ENCODE measurements around the gene RHOA.
A peak's percentile ranks its signal among the peaks of the same experiment; 100 is the strongest.

The RHOA gene

GRCh38 chr3:49424816-49425215, 13.0 kb upstream of the RHOA start:
- FAIRE-seq (no peak), DNase-seq (ENCODE audit: insufficient read length) (no peak)
- TF ChIP-seq TAF1 (IDR thresholded peaks at IDR 0.05; ENCODE audit: borderline replicate concordance, low read depth, low read length), result no peak
- no peak for TF ChIP-seq POLR2AphosphoS5 (IDR thresholded peaks at IDR 0.05; ENCODE audit: low read depth, low read length)
- no peak for TF ChIP-seq POLR2A (IDR thresholded peaks at IDR 0.05; ENCODE audit: low read depth, low read length)

- FAIRE-seq (no peak), DNase-seq (ENCODE audit: insufficient read length) (no peak)
- TF ChIP-seq POLR2AphosphoS5 (IDR thresholded peaks at IDR 0.05; ENCODE audit: low read depth, low read length), result no peak
- no peak for TF ChIP-seq TAF1 (IDR thresholded peaks at IDR 0.05; ENCODE audit: borderline replicate concordance, low read depth, low read length)
- no peak for TF ChIP-seq POLR2A (IDR thresholded peaks at IDR 0.05; ENCODE audit: low read depth, low read length)
These were observed 10.8 kb upstream of the RHOA start, which contains the start of gene AMT for GRCh38 chr3:49422379-49423248. Gene AMT (minus strand): TSS chr3:49422473. CDS start chr3:49422450, 23 bp downstream.

- FAIRE-seq, result peak; percentile 78
- DNase-seq (ENCODE audit: insufficient read length), result no peak
- no peak for TF ChIP-seq POLR2A (IDR thresholded peaks at IDR 0.05; ENCODE audit: low read depth, low read length)
- TF ChIP-seq POLR2AphosphoS5 (IDR thresholded peaks at IDR 0.05; ENCODE audit: low read depth, low read length), result no peak
- 0 out of 2 replicates have a peak, but pooled peaks have one; percentile 13 for TF ChIP-seq TAF1 (IDR thresholded peaks at IDR 0.05; ENCODE audit: borderline replicate concordance, low read depth, low read length)
These were observed 10.2 kb upstream of the RHOA start for GRCh38 chr3:49421890-49422378.

GRCh38 chr3:49417516-49418120, 5.8 kb upstream of the RHOA start:
- no peak for DNase-seq (ENCODE audit: insufficient read length)
- TF ChIP-seq POLR2AphosphoS5 (IDR thresholded peaks at IDR 0.05; ENCODE audit: low read depth, low read length), result no peak
- TF ChIP-seq POLR2A (IDR thresholded peaks at IDR 0.05; ENCODE audit: low read depth, low read length), result no peak
- TF ChIP-seq TAF1 (IDR thresholded peaks at IDR 0.05; ENCODE audit: borderline replicate concordance, low read depth, low read length), result no peak
- FAIRE-seq, result no peak

GRCh38 chr3:49416867-49417266, 5.1 kb upstream of the RHOA start:
- TF ChIP-seq TAF1 (IDR thresholded peaks at IDR 0.05; ENCODE audit: borderline replicate concordance, low read depth, low read length) (no peak), POLR2AphosphoS5 (IDR thresholded peaks at IDR 0.05; ENCODE audit: low read depth, low read length) (no peak), POLR2A (IDR thresholded peaks at IDR 0.05; ENCODE audit: low read depth, low read length) (no peak)
- peak; percentile 17 for FAIRE-seq
- DNase-seq (ENCODE audit: insufficient read length), result no peak

GRCh38 chr3:49415931-49416601, 4.3 kb upstream of the RHOA start:
- peak; percentile 97 for FAIRE-seq
- DNase-seq (ENCODE audit: insufficient read length), result no peak
- TF ChIP-seq POLR2AphosphoS5 (IDR thresholded peaks at IDR 0.05; ENCODE audit: low read depth, low read length) (0 out of 2 replicates have a peak, but pooled peaks have one; percentile 20), POLR2A (IDR thresholded peaks at IDR 0.05; ENCODE audit: low read depth, low read length) (no peak; the same call in 1 of the 2 replicates)

GRCh38 chr3:49414753-49415152, 3.0 kb upstream of the RHOA start:
- TF ChIP-seq POLR2A (IDR thresholded peaks at IDR 0.05; ENCODE audit: low read depth, low read length) (no peak), POLR2AphosphoS5 (IDR thresholded peaks at IDR 0.05; ENCODE audit: low read depth, low read length) (no peak), TAF1 (IDR thresholded peaks at IDR 0.05; ENCODE audit: borderline replicate concordance, low read depth, low read length) (no peak)
- DNase-seq (ENCODE audit: insufficient read length), result no peak
- no peak for FAIRE-seq

- no peak for DNase-seq (ENCODE audit: insufficient read length)
- FAIRE-seq, result no peak
- TF ChIP-seq TAF1 (IDR thresholded peaks at IDR 0.05; ENCODE audit: borderline replicate concordance, low read depth, low read length) (no peak), POLR2AphosphoS5 (IDR thresholded peaks at IDR 0.05; ENCODE audit: low read depth, low read length) (no peak), POLR2A (IDR thresholded peaks at IDR 0.05; ENCODE audit: low read depth, low read length) (no peak; the same call in 1 of the 2 replicates)
These were observed 1.6 kb upstream of the RHOA start for GRCh38 chr3:49413338-49413734.

GRCh38 chr3:49412632-49413337, 1.0 kb upstream of the RHOA start:
- no peak; the same call in 1 of the 2 replicates for TF ChIP-seq POLR2A (IDR thresholded peaks at IDR 0.05; ENCODE audit: low read depth, low read length)
- no peak for TF ChIP-seq POLR2AphosphoS5 (IDR thresholded peaks at IDR 0.05; ENCODE audit: low read depth, low read length)
- TF ChIP-seq TAF1 (IDR thresholded peaks at IDR 0.05; ENCODE audit: borderline replicate concordance, low read depth, low read length), result no peak
- DNase-seq (ENCODE audit: insufficient read length) (no peak), FAIRE-seq (no peak)

- DNase-seq (ENCODE audit: insufficient read length), result no peak
- TF ChIP-seq TAF1 (IDR thresholded peaks at IDR 0.05; ENCODE audit: borderline replicate concordance, low read depth, low read length), result peak; percentile 39; the same call in 1 of the 2 replicates
- TF ChIP-seq POLR2AphosphoS5 (IDR thresholded peaks at IDR 0.05; ENCODE audit: low read depth, low read length), result no peak
- no peak for TF ChIP-seq POLR2A (IDR thresholded peaks at IDR 0.05; ENCODE audit: low read depth, low read length)
- no peak for FAIRE-seq
These were observed 225 bp downstream of the RHOA start for GRCh38 chr3:49411535-49411967.

All from GM12892 (cell line).